Thymus (tissue), 11 donors: ENCODE measurements around the gene FRMD4A. TPM values are rescaled to one million over a fixed set of nuclear protein-coding genes. Genes with fewer than 3 reads are reported as not detected.

ENCODE experiments used
- DNase-seq, 9 donors: peaks; one replicate each; pipeline ENCODE4 v3.0.0-alpha.2; 2013; ENCODE audit warnings: low spot score in 9 of 9, low read depth in 6 of 9, missing footprints in 1 of 9
- H3K27ac ChIP-seq, 2 donors: one replicate each; pipeline ENCODE4 v1.5.1; 2013; ENCODE audit warnings: control low read depth in 1 of 2, low read depth in 1 of 2, low read length in 1 of 2, mild to moderate bottlenecking in 1 of 2, moderate library complexity in 1 of 2
- H3K27me3 ChIP-seq, 2 donors: one replicate each; pipeline ENCODE4 v1.5.1; 2013; ENCODE audit warnings: low read length in 1 of 2; ENCODE audit not compliant: control insufficient read depth in 2 of 2, insufficient read depth in 1 of 2
- H3K36me3 ChIP-seq, 2 donors: one replicate each; pipeline ENCODE4 v1.5.1; 2013; ENCODE audit warnings: low read length in 1 of 2, mild to moderate bottlenecking in 1 of 2, moderate library complexity in 1 of 2; ENCODE audit not compliant: control insufficient read depth in 2 of 2, insufficient read depth in 2 of 2
- H3K4me1 ChIP-seq, 2 donors: one replicate each; pipeline ENCODE4 v1.5.1; 2013; ENCODE audit warnings: low read length in 2 of 2; ENCODE audit not compliant: control insufficient read depth in 2 of 2, insufficient read depth in 2 of 2
- H3K4me3 ChIP-seq, 2 donors: one replicate each; pipeline ENCODE4 v1.5.1; 2013; ENCODE audit warnings: low read length in 2 of 2, control low read depth in 1 of 2, mild to moderate bottlenecking in 1 of 2
- H3K9me3 ChIP-seq, 2 donors: one replicate each; pipeline ENCODE4 v1.5.1; 2013; ENCODE audit warnings: low read length in 1 of 2, mild to moderate bottlenecking in 1 of 2; ENCODE audit not compliant: control insufficient read depth in 2 of 2, insufficient read depth in 1 of 2
- WGBS: extraction: QIAGEN DNeasy Blood & Tissue Kit; methylation state at CpG from one replicate; pipeline ENCODE4 v1.1.7; 2013; 5-methylcytosine and 5-hydroxymethylcytosine counted together
- polyA plus RNA-seq: library from polyadenylated mRNA; stranded (reverse); fragments of 200-250 nt; gene quantifications from one replicate; pipeline ENCODE4 v1.2.3, GENCODE V29; 2013
- total RNA-seq: library from RNA; stranded (reverse); fragments of 120-200 nt; gene quantifications from one replicate; pipeline ENCODE4 v1.2.4, GENCODE V29; 2013
- donor health status: healthy.

The FRMD4A gene
- total and polyA plus RNA-seq, 2 donors: 13.3 to 16.2 TPM

DNA sequence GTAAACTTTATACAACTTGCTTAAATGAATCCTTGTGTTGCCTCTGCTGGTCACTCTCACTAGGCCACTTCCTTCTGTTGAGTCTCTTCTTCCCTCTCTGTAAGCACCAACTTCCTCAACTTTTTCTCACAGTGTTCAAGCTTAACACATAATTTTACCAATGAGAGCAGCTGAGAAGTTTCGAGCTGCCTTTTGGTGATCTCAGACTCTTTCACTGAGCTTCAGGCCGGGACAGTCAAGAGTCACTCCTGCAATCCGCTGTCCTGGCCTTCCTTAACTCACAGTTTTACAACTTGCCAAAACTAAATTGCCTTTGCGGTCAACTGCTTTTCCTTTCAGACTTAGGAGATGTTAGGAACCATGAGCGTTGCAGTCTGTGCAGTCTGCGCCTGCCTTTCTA is 696.5 kb downstream of the FRMD4A start:
- WGBS: 88% methylated on average over 6 of the region's 6 CpGs
- Histone ChIP-seq H3K27me3 (no peaks in the 10 kb centered on the region), H3K9me3 (no peaks in the 10 kb centered on the region), H3K27ac (peak overlapping the region in 1 of 2 donors; percentile 60), H3K4me3 (no peak overlapping the region), H3K36me3 (peaks cover 31% of the 10 kb centered on the region in 2 donors), H3K4me1 (no peaks in the 10 kb centered on the region)
- no peak for DNase-seq

DNA sequence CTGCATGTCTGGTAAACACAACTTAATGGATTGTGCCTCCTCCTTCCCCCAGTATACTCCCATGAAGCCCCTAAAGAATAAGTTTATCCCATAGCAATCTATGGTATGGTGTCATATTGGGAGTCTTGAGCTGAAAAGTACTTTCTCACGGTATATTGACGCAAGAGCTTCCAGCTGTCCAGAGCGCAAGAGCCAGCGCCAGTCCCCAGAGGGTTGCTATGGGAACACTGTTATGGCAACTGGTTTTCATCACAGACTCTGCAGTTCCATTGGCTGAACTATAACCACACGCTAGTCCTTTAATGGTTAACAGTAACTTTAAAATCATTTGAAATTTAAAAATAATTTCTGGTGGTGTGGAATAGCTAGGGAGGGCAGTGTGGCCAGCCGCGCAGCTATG is 697.0 kb downstream of the FRMD4A start:
- H3K4me1 ChIP-seq: no peaks in the 10 kb centered on the region
- H3K4me3 ChIP-seq: no peak overlapping the region
- peaks cover 27 to 31% of the 10 kb centered on the region in 2 donors for H3K36me3 ChIP-seq
- H3K27me3 ChIP-seq: no peaks in the 10 kb centered on the region
- DNase-seq: no peak
- H3K27ac ChIP-seq: peak overlapping the region in 1 of 2 donors; percentile 27
- 98% methylated on average over 7 of the region's 7 CpGs for WGBS
- H3K9me3 ChIP-seq: no peaks in the 10 kb centered on the region

DNA sequence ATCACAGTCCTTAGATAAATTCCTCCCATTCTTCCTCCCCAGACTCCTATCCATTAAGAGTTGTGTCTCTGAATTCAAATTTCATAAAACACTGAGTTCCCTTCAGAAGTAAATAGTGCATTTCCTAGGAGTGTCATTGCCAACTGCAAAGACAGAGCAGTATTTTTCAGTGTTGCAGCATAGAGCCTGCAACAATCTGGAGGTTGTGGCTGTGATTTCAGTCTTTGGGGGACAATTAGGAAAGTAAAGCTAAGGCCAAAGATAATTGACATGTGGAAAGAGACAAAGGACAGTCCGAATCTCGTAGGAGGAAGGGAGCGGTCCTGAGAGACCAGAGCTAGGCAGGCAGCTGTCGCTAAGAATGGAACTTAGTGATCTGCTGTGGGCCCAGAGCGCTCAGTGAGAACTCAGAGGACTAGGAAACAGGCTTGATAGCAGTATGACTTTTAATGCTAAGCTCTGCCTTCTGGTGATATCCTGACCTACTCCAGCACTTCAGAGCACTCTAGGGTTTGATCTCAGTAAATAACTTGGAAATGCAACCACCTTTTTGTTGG is 697.8 kb downstream of the FRMD4A start:
- no peak for DNase-seq
- H3K4me3 ChIP-seq: no peak overlapping the region
- 98% methylated on average over 5 of the region's 5 CpGs for WGBS
- no peaks in the 10 kb centered on the region for H3K9me3 ChIP-seq
- H3K27ac ChIP-seq: peak overlapping the region; percentile 20 to 27
- H3K36me3 ChIP-seq: peaks cover 22 to 26% of the 10 kb centered on the region in 2 donors
- H3K27me3 ChIP-seq: no peaks in the 10 kb centered on the region
- no peaks in the 10 kb centered on the region for H3K4me1 ChIP-seq

GRCh38 chr10:13632440-13632839 is 698.3 kb downstream of the FRMD4A start:
- Histone ChIP-seq H3K4me1 (no peaks in the 10 kb centered on the region), H3K27ac (peak overlapping the region in 1 of 2 donors; percentile 2), H3K36me3 (peaks cover 20 to 23% of the 10 kb centered on the region in 2 donors), H3K27me3 (no peaks in the 10 kb centered on the region), H3K9me3 (no peaks in the 10 kb centered on the region), H3K4me3 (no peak overlapping the region)
- DNase-seq: no peak
- 82% methylated on average over 3 of the region's 3 CpGs for WGBS

GRCh38 chr10:13631594-13631993 is 699.1 kb downstream of the FRMD4A start:
- WGBS: 97% methylated on average over 6 of the region's 6 CpGs
- Histone ChIP-seq H3K27me3 (no peaks in the 10 kb centered on the region), H3K36me3 (peaks cover 20 to 23% of the 10 kb centered on the region in 2 donors), H3K27ac (peak overlapping the region in 1 of 2 donors; percentile 25), H3K9me3 (no peaks in the 10 kb centered on the region), H3K4me3 (no peak overlapping the region), H3K4me1 (no peaks in the 10 kb centered on the region)
- no peak for DNase-seq

DNA sequence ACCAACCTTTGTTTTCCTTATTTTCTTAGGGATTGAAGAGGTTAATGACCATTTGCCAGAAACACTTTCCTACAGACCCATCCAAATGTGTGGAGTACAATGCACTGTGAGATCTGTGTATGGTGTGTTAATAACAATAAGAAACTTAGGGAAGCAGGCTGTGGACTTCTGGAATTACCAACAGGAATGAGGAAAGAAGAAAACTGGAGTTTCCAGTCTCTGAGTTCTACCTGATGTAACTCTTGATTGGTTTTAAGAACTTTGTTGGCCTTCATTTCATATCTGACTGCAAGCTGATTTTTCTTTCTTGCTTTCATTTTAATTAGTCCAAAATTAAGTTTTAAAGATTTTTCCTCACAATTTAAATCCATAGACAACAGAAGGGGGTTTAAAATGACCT is 700.5 kb downstream of the FRMD4A start:
- H3K36me3 ChIP-seq: peaks cover 20 to 23% of the 10 kb centered on the region in 2 donors
- no peaks in the 10 kb centered on the region for H3K9me3 ChIP-seq
- peaks cover 0 to 3% of the 10 kb centered on the region in 2 donors for H3K4me1 ChIP-seq
- H3K4me3 ChIP-seq: no peak overlapping the region
- no peak for DNase-seq
- H3K27ac ChIP-seq: no peak overlapping the region
- no peaks in the 10 kb centered on the region for H3K27me3 ChIP-seq

GRCh38 chr10:13629116-13629515 is 701.6 kb downstream of the FRMD4A start:
- Histone ChIP-seq H3K27me3 (no peaks in the 10 kb centered on the region), H3K9me3 (no peaks in the 10 kb centered on the region), H3K27ac (no peak overlapping the region), H3K4me3 (no peak overlapping the region), H3K36me3 (peaks cover 19 to 20% of the 10 kb centered on the region in 2 donors), H3K4me1 (peaks cover 0 to 3% of the 10 kb centered on the region in 2 donors)
- WGBS: 95% methylated on average over 2 of the region's 2 CpGs
- DNase-seq: no peak

DNA sequence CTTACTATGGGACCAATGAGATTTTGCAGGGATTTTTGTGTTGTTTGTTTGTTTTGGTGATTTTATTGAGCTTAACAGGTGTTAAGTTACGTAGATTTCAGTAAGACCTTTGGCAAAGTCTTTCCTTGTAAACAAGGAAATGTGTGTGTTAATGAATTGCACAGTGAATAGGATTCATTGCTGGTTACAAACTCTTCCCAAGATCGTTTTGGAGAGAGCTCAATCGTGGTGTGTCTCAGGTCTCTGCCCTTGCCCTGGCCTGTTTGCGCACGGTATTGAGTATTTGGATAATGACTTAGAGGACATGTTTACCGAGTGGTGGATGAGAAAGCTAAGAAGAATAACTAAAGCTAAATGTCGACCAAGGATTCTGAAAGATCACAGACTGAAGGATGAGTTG is 702.1 kb downstream of the FRMD4A start:
- H3K4me1 ChIP-seq: peaks cover 0 to 3% of the 10 kb centered on the region in 2 donors
- no peak for DNase-seq
- peaks cover 19 to 22% of the 10 kb centered on the region in 2 donors for H3K36me3 ChIP-seq
- no peak overlapping the region for H3K27ac ChIP-seq
- H3K9me3 ChIP-seq: no peaks in the 10 kb centered on the region
- WGBS: 83% methylated on average over 7 of the region's 7 CpGs
- no peaks in the 10 kb centered on the region for H3K27me3 ChIP-seq
- no peak overlapping the region for H3K4me3 ChIP-seq

DNA sequence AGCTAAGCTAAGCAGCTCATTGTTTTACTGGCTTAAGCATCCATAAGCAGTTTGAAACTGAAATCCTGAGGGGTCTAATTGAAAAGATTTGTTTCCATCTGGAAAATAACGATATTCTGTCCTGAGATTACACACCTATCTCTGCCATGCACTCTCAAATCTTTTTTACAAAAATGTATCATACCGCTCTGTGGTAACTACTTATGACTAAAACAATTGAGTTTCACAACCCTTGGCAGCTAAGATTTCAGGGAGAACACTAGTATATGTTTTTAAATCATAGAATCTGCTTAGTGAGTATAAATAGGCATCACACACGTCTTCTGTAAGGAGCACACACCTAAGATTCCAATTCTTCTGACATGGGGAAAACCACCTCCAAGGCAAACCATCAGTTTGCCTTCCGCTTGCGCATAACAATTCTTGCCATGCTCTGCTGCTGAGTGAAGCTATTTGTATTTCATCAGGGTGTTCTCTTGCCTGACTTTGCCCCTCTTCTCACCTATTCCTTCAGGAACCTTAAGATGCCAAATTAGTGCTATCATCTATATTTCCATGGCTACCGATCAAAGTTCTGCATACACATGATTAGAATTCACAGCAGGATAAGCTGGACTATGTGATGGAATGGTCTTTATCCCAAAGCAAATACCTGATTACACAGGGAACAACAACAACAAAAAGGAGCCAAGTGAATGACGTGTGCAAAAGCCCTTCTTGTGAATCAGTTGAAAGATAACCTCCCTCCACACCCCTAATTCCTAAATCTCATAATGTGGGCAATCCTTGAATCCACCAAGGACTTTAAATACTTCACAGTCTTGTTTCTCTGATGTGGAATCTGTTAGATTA is 703.0 kb downstream of the FRMD4A start:
- H3K9me3 ChIP-seq: no peaks in the 10 kb centered on the region
- no peaks in the 10 kb centered on the region for H3K27me3 ChIP-seq
- H3K4me3 ChIP-seq: no peak overlapping the region
- no peak for DNase-seq
- peaks cover 0 to 3% of the 10 kb centered on the region in 2 donors for H3K4me1 ChIP-seq
- H3K27ac ChIP-seq: no peak overlapping the region
- WGBS: 96% methylated on average over 7 of the region's 7 CpGs
- peaks cover 16% of the 10 kb centered on the region in 2 donors for H3K36me3 ChIP-seq
